ENCODE data around the gene ESX1.
A peak's percentile ranks its signal among the peaks of the same experiment; 100 is the strongest.
"Not testable (repeated sequence)": the region's sequence is repeated elsewhere in the genome, so short reads cannot be mapped to it uniquely, and the experiment has no call there.

Gene ESX1

DNA sequence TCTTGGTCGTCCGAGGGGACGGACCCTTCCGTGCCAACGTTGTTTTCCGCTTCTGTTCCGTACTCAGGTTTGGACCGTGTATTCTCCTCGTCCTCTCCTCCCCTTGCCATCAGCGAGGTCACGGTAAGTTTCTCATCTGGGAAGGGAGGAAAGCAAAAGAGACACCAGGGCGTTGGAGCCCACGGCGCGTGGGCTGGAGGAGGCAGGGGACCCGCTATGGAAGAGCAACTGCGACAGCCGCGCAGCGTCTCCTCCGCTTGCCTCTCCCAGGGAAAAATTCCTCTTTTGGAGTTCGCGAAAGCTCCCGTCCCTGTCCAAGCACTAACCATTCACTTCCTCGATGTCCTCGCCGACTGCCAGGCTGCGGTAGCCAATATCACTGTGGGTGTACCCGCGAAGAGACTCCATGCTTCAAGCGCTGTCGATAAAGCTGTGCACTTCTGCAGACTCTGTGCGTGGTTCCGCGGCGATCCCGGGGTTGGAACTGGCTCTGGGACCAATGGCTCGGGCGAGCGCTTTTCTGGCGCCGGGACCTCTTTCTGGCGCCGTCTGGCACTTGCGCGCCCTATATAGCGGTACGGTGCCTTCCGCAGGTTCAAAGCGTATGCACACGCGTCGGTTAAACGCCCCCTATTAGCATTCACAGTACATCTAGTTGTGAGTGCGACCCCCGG lies at the start of gene ESX1:
Gene ESX1 (minus strand): TSS at position 492 of the 674 bp plus-strand sequence. CDS start 84 bp downstream, at position 408.
- no peak for DNase-seq

DNA sequence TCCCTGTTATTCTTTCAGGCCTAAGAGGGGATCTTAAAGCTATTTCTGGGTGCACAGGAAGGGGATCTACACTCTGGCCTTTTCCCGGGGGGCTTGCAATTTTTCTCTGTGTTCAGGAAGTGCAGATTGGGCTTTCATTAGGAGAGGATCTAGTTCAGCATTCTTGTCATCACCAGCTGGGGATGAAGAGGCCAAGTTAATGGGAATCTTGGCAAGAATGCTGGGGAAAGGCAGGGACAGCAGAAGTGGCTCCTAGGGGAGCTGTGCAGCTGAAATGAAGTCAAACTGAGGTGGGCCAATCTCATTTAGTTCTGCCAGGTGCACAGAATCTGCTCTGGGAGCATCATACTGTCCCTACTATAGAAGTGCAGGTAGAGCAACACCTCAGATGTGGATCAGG lies 40.9 kb upstream of the ESX1 start:
- DNase-seq: no peak

DNA sequence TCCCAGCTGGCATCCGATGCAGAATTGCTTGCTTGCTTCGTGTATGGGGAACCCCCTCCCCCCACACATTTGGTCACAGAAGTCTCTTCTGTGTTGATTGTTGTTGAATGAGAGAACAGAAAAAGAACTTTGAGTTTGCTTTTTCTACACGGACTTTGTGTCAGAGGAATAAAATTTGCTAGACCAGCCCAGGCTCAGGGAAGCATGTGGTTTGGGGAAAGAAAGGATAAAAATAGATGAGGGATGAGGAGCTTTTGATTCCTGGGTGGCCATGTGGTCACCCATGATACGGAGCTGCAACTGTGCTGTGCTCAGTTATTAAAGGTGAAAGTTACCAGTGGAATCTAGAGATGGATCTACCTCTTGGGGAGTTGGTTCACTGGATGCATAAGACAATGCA lies 34.2 kb upstream of the ESX1 start:
- DNase-seq: no peak

DNA sequence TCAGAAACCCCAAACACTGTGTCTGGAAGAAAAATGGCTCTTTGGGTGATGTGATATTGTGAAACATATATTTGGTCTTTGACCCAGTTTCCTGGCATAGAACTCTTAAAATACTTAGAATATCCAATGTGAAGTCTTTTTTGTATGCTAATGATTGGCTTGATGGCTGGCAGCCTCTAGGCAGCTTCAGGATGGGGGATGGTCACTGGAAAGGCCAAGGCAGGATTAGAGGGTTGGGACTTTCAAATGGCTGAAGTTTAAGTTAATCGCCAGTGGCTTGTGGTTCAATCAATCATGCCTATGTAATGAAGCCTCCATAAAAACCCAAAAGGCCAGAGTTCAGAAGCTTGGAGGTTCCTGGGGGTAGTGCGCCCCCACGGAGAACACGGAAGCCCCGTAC lies 33.5 kb upstream of the ESX1 start:
- DNase-seq: no peak

DNA sequence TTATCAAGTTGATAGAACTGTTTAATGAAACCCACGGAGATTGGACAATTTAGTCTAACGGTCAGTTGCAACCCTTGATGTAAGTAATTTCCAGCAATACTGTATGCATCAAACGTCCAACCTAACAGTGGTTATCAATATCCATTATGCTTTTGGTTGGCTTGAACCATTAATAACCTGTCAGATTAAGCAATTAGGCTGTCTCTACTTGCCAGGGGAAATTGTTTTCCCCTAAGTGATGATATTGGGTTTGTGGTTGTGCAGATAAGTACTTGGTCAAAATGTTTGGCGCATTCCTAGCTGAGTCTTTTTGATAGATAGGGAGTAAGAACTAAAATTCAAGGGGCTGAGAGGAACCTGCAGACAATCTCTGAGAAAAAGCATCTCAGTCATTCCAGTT lies 30.5 kb upstream of the ESX1 start:
- no peak for DNase-seq

DNA sequence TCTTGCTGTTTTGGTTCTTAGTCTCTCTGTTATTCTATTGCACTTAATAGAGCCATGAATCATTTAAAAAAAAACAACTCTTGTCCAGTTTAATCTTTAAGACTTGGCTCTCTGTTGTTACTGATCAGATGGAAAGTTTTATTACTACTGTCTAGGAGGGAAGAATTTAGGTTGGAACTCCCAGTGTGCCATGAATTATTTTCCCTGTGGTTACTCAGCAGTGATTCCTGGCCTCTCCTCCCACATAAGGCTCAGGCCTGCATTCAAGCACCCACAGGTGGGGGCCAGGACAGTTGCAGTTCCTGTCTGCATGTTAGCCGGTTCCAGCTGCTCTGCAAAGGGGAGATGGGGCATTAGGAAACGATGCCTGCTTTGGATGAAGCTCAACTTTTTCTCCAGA lies 29.8 kb upstream of the ESX1 start:
- DNase-seq: no peak

DNA sequence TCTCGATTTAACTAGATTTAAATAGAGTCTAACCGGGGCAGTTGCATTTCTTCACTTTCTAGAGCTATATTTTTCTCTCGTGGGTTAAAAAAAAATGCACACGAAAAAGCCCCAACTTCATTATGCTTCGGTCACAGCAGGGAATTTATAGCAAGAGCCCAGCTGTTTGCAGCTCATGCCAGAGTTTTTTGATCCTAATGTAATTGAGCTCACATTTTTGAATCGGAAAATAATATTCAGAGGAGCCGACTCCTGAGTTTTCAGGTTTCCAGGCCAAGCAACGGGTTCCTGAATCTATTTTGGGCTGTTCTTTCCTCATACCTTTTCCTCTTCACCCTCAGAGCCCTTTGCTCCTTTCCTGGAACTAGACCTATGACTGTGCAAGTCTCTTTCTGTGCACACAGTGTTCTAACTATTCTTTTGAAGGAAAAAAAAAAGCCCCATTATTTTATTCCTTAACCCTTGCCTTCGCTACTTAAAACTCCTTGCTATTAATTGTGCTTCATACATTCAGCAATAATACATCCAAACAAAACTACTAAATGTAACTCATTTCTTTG lies 27.5 kb upstream of the ESX1 start:
- DNase-seq: no peak

DNA sequence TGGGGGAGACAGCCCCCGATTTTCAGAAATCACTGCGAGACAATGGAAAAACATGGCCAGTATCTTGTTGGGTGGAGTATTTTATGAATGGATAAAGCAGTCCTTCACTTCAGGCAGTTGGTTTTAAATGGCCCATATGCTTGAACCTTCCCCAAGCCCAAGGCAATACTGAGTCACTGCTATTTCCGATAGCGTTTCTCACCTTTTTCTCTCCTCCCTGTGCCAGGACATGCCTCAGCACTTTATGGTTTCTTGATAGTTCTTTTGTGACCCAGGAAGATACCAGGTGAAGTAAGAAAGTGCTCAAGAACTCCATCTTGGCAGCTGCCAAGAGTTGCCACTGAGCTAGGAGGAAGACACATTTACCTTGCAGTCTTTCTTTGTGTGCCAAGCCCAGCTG lies 26.8 kb upstream of the ESX1 start:
- DNase-seq: no peak

DNA sequence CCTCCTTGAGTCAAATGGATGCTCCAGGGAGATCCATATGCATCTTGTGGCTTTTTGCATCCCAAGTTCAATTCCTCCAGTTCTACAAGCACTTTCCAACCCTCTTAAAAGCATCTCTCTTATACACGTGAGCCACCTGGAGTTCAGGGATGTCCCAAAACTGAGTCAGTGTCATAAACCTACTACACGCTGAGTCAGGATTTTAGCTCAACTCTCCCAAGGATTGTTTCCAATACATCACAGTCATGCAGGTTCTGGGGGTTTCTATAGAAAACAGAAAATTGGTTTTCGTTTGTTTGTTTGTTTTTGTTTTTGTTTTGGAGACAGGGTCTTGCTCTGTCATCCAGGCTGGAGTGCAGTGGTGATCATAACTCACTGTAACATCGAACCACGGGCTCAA lies 25.9 kb upstream of the ESX1 start:
- DNase-seq: no peak

DNA sequence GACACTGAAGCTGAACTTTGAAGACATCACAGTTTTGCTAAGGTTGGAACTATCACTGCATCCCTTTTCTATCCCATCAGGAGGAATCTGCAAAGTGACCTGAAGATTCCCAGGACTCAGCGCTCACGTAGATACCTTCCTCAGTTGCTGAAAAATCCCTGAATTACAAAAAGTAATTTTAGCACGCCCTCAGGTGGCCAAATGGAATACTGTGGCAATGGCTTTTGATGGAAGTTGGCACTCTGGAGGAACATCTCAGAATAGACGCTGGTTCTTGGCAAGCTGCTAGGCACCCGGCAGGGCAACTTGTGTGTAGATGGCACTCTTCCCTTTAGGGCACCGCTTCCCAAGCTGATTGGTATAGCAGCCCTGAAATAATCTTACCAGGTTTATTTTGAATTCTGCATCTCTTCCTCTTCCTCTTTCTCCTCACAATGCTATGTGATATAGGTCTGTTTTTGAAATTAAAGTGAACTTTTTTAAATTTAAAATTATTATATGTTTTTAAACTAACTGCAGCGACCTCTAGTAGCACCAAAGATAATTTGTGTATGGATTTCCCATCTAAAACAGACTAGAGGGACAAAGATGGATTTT lies 16.3 kb upstream of the ESX1 start:
- peak; percentile 43 for DNase-seq

DNA sequence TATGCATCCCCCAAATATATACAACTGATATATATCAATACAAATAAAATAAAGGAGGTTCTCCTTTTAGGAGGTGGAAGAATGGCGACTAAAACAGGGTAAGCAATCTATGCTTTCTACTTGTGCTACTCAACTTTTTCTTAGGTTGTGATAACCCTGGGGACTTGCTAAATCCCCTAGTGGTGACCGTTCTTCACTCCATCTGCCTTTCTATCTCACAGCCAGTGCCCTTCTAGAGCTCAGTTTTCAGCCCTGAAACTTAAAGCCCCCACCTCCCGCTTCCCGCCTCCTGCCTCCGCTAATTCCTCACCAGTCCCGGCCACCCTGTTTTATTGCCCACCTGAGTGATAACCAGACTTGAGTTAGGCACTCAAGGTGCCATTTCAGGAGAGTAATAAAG lies 15.5 kb upstream of the ESX1 start:
- DNase-seq: no peak

DNA sequence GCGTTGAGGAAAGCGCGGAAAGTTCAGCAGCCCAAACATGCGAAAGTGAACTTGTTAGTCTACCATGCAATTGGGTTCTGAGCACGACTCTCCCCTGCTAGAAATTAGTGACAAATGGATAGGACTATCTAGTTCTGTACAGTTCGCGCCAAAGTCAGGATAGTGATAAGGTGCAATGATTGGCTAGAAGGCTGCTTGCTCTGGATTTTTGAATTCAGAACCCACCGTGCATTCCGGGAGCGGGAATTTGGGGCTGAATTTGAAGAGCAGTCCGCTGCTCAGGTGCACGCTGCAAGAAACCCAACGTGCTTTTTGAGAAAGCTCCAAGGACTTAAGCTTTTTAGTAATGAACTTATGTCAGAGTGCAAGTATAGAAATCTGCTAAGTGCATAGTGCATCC lies 732 bp upstream of the ESX1 start:
- no peak for DNase-seq

DNA sequence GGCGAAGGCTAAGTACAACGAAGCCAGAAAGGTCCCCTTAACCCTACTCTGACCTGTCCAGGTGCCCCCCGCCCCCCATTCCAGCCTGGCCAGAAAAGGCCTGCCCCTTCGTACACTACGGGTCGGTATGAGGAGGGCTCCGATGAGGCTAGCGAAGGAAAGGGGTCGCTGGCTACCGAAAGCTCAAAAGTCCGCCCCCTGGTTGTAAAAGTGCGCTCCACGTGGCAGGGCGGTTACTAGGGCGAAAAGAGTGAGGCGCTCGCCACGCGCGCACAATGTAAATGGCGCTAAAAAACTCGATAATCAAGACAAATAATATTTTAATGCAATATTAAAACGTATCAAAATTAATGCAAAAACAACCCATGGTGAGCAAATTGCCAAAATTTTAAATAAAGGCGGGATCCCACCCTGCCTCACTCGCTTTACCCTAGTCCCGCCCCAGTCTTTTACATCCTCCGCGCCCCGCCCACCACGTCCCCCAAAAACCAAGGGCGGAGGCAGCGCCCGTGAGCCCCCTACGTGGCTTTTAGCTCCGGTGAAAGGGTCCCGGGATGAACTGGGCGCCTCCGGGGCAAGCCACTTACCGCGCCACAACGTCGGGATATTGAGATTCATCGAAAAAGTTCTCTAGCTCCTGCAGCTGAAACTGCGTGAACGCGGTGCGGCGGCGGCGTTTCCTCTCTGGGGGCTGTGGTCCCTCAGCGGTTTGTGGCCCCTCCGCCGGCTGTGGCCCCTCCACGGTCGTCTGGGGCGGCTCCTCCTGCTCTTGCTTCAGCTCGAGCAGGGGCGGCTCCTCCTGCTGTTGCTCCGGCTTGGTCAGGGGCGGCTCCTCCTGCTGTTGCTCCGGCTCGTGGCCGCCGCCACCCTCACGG lies 929 bp downstream of the ESX1 start:
- no peak for DNase-seq

DNA sequence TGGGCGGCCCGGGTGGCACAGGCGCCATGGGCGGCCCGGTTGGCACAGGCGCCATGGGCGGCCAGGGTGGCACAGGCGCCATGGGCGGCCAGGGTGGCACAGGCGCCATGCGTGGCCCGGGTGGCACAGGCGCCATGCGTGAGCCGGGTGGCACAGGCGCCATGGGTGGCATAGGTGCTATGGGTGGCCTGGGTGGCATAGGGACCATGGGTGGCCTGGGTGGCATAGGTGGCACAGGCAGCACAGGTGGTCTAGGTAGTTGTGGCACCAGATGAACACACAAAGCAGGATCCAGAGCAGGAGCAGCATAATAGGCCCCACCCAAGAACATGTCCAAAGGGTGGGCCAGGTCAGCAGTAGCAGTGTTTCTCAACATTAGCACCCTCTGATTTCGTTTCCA lies 4.3 kb downstream of the ESX1 start:
- DNase-seq: no peak

DNA sequence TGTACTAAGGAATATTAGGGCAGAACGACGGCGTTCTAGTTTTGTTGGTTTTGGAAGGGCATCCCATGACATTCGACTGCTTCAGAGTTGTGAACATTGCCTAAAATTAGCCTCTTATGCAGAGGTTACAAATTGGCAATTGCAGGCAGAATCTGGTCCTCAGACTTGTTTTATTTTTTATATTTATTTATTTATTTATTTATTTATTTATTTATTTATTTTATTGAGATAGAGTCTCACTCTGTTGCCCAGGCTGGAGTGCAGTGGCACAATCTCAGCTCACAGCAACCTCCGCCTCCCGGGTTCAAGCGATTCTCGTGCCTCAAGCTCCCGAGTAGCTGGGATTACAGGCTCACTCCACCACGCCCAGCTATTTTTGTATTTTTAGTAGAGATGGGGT lies 24.7 kb downstream of the ESX1 start:
- DNase-seq: not testable (repeated sequence)

DNA sequence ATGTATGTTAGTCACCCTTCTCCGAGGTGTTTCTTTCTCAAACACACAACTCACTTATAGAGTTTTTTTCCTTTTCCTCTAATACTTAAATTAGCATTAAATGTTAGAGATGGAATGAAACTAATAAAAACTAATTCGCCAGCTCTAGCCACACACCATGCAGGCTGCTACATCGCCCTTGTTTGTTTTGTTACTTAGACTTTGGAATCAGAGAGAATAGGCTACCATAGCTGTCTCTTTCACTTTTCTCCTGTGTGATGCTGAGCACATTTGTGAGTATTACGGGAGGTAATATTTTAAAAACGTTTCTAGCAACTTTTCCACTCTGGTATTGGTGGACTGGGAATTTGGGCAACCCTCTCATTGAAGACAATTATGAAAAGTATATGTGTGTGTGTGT lies 43.5 kb downstream of the ESX1 start:
- no peak for DNase-seq

DNA sequence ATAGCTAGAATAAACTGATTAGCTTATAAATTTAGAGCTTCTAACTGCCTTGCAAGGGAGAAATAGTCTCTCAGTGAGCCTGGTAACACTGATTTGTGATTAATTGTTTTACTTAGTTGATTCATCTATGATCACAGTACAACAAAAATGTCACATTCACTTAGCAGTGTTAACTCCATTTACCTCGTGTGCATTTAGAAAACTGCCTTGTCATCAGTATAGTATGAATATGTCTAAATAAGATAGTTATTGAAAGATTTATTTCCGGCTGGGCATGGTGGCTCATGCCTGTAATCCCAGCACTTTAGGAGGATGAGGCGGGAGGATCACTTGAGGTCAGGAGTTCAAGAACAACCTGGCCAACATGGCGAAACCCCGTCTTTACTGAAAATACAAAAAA lies 49.2 kb downstream of the ESX1 start:
- DNase-seq: no peak
